Measurements from ENCODE around the gene APOL2. TPM values are rescaled to one million over a fixed set of nuclear protein-coding genes. Genes with fewer than 3 reads are reported as not detected.

APOL2 gene
- total and polyA plus RNA-seq, 10 of the 15 experiments (the other 5 are each of a cell fraction or from before 2014, with no cell fraction given): 4.4 to 39.9 (median 25.0) TPM

DNA sequence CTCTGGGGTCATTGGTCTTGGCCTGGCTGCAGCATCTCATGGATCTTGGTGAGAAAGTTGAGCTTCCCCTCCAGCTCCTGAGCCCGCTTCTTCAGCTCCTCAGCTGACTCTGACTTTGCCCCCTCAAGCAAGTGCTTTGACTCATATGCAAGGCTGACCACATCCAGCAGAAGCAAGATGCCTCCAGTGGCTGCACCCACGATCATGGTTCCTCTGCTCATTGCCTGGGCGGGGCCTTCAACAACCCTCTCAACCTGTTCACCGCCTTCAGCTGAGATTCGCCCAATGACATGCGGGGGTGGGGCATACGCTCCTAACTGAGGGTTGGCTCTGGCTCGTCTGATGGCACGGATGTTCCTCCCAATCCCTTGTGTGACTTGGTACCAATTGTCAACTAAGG lies 11.9 kb downstream of the APOL2 start:
- Histone ChIP-seq H3K4me1 (ENCODE audit: control insufficient read depth, insufficient read depth, low read length) (no peaks in the 10 kb centered on the region), H2AFZ (ENCODE audit: control insufficient read depth, low read depth, low read length) (no peak overlapping the region), H3K9ac (ENCODE audit: control insufficient read depth, insufficient read depth, low read length) (no peak overlapping the region), H3K36me3 (ENCODE audit: control insufficient read depth in 2 of 2, insufficient read depth in 2 of 2, low read length in 1 of 2) (peaks cover 5 to 17% of the 10 kb centered on the region in 2 experiments), H3K27me3 (replicated peaks in 1 of 2; ENCODE audit: control insufficient read depth in 2 of 2, insufficient read depth in 2 of 2, low read length in 1 of 2) (no peaks in the 10 kb centered on the region), H3K4me2 (ENCODE audit: control insufficient read depth, insufficient read depth) (no peak overlapping the region), H3K4me3 (no peak overlapping the region), H3K79me2 (ENCODE audit: control insufficient read depth, insufficient read depth, low read length) (no peaks in the 10 kb centered on the region), H3K9me3 (replicated peaks; ENCODE audit: control insufficient read depth, insufficient read depth, low read length) (no peaks in the 10 kb centered on the region), H4K20me1 (ENCODE audit: control insufficient read depth, insufficient read depth) (no peaks in the 10 kb centered on the region), H3K27ac (ENCODE audit: control insufficient read depth, insufficient read depth) (no peak overlapping the region)
- intact Hi-C loops (cut with micrococcal nuclease; ENCODE audit: unreplicated experiment) (no loop called here), in situ Hi-C loops (cut with MboI) (no loop called here)
- ChIA-PET POLR2A (interaction anchor here (0.7 to 0.8 kb wide), 2 partner anchors 10 to 468 kb away, joined by 3 read pairs; no protein-coding TSS in a partner anchor), CTCF (interaction anchor here (1.2 to 2.6 kb wide), 3 partner anchors 10 to 32 kb away, joined by 3 to 6 read pairs (median 6); partner anchors contain the start of gene APOL2), RAD21 (ENCODE audit: unreplicated experiment) (interaction anchor here (1.4 kb wide), 1 partner anchor 51 kb away, joined by 3 read pairs; no protein-coding TSS in a partner anchor), SMC1A (ENCODE audit: uncharacterized antibody, unreplicated experiment) (interaction anchor here (0.8 to 2.6 kb wide), 4 partner anchors 9 to 31 kb away, joined by 3 to 12 read pairs (median 4); partner anchors contain the start of gene APOL2)
- DNase-seq (ENCODE audit: low read depth, low spot score) (no peak), FAIRE-seq (no peak), ATAC-seq (no peak)
- WGBS (ENCODE audit: insufficient coverage, insufficient replicate concordance, low lambda C conversion rate, missing lambda C conversion rate): 82% methylated on average over 9 of the region's 9 CpGs
- TF ChIP-seq CBX5 (IDR thresholded peaks at IDR 0.05; ENCODE audit: low read depth): no peak
- no peak for TF ChIP-seq CREM (IDR thresholded peaks at IDR 0.05; ENCODE audit: low read depth)
- TF ChIP-seq SUZ12 (IDR thresholded peaks at IDR 0.05; ENCODE audit: unreplicated experiment): no peak
- TF ChIP-seq RAD21 (IDR thresholded peaks at IDR 0.05; ENCODE audit: insufficient read depth, low read depth, low read length): no peak
- TF ChIP-seq HDAC6 (IDR thresholded peaks at IDR 0.05; ENCODE audit: unreplicated experiment): no peak
- no peak for TF ChIP-seq SRF (IDR thresholded peaks at IDR 0.05; ENCODE audit: low read depth in 2 of 2, low read length in 2 of 2)
- no peak for TF ChIP-seq CBFB (IDR thresholded peaks at IDR 0.05; ENCODE audit: low read depth)
- no peak for TF ChIP-seq FOXK2 (IDR thresholded peaks at IDR 0.05)
- no peak for TF ChIP-seq RFX5 (IDR thresholded peaks at IDR 0.05; ENCODE audit: low read depth, low read length)
- TF ChIP-seq, protein P1, sequence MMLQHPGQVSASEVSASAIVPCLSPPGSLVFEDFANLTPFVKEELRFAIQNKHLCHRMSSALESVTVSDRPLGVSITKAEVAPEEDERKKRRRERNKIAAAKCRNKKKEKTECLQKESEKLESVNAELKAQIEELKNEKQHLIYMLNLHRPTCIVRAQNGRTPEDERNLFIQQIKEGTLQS (IDR thresholded peaks at IDR 0.05; ENCODE audit: borderline replicate concordance, extremely low read depth, low read depth, low read length): no peak
- TF ChIP-seq, protein P2, sequence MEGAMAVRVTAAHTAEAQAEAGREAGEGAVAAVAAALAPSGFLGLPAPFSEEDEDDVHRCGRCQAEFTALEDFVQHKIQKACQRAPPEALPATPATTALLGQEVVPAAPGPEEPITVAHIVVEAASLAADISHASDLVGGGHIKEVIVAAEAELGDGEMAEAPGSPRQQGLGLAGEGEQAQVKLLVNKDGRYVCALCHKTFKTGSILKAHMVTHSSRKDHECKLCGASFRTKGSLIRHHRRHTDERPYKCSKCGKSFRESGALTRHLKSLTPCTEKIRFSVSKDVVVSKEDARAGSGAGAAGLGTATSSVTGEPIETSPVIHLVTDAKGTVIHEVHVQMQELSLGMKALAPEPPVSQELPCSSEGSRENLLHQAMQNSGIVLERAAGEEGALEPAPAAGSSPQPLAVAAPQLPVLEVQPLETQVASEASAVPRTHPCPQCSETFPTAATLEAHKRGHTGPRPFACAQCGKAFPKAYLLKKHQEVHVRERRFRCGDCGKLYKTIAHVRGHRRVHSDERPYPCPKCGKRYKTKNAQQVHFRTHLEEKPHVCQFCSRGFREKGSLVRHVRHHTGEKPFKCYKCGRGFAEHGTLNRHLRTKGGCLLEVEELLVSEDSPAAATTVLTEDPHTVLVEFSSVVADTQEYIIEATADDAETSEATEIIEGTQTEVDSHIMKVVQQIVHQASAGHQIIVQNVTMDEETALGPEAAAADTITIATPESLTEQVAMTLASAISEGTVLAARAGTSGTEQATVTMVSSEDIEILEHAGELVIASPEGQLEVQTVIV (IDR thresholded peaks at IDR 0.05; ENCODE audit: borderline replicate concordance, partially characterized antibody): no peak
- TF ChIP-seq BRCA1 (IDR thresholded peaks at IDR 0.05; ENCODE audit: low read depth, low read length): no peak
- no peak for TF ChIP-seq NFYA (IDR thresholded peaks at IDR 0.05; ENCODE audit: borderline replicate concordance, low read depth, low read length)
- no peak for TF ChIP-seq RBBP5 (conservative IDR thresholded peaks at IDR 0.05)
- TF ChIP-seq, protein P3, sequence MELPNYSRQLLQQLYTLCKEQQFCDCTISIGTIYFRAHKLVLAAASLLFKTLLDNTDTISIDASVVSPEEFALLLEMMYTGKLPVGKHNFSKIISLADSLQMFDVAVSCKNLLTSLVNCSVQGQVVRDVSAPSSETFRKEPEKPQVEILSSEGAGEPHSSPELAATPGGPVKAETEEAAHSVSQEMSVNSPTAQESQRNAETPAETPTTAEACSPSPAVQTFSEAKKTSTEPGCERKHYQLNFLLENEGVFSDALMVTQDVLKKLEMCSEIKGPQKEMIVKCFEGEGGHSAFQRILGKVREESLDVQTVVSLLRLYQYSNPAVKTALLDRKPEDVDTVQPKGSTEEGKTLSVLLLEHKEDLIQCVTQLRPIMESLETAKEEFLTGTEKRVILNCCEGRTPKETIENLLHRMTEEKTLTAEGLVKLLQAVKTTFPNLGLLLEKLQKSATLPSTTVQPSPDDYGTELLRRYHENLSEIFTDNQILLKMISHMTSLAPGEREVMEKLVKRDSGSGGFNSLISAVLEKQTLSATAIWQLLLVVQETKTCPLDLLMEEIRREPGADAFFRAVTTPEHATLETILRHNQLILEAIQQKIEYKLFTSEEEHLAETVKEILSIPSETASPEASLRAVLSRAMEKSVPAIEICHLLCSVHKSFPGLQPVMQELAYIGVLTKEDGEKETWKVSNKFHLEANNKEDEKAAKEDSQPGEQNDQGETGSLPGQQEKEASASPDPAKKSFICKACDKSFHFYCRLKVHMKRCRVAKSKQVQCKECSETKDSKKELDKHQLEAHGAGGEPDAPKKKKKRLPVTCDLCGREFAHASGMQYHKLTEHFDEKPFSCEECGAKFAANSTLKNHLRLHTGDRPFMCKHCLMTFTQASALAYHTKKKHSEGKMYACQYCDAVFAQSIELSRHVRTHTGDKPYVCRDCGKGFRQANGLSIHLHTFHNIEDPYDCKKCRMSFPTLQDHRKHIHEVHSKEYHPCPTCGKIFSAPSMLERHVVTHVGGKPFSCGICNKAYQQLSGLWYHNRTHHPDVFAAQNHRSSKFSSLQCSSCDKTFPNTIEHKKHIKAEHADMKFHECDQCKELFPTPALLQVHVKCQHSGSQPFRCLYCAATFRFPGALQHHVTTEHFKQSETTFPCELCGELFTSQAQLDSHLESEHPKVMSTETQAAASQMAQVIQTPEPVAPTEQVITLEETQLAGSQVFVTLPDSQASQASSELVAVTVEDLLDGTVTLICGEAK (IDR thresholded peaks at IDR 0.05; ENCODE audit: borderline replicate concordance): no peak
- no peak for TF ChIP-seq SREBF1 (IDR thresholded peaks at IDR 0.05; ENCODE audit: low read length)
- TSS peak; percentile 78 for BruUV-seq (replicated peaks)
